ENCODE measurements around the gene MYLK2.
A peak's percentile ranks its signal among the peaks of the same experiment; 100 is the strongest.
"Not testable (repeated sequence)": the region's sequence is repeated elsewhere in the genome, so short reads cannot be mapped to it uniquely, and the experiment has no call there.

MYLK2 gene

GRCh38 chr20:31816221-31816620 is 2.9 kb upstream of the MYLK2 start:
- DNase-seq, result no peak

- no peak for DNase-seq
Measured at GRCh38 chr20:31817461-31817860, 1.7 kb upstream of the MYLK2 start.

- DNase-seq, result no peak
Measured at GRCh38 chr20:31818376-31818908, 714 bp upstream of the MYLK2 start.

GRCh38 chr20:31820228-31820627 is 1.1 kb downstream of the MYLK2 start:
- no peak for DNase-seq

- DNase-seq, result no peak
Measured at GRCh38 chr20:31821427-31821826, 2.3 kb downstream of the MYLK2 start.

GRCh38 chr20:31822421-31823330 is 3.5 kb downstream of the MYLK2 start:
- peak; percentile 72 for DNase-seq

GRCh38 chr20:31823360-31824124 is 4.4 kb downstream of the MYLK2 start:
- DNase-seq, result no peak

GRCh38 chr20:31824125-31824485 is 4.9 kb downstream of the MYLK2 start:
- DNase-seq, result no peak

- no peak for DNase-seq
Measured at GRCh38 chr20:31824554-31825313, 5.6 kb downstream of the MYLK2 start.

GRCh38 chr20:31826074-31826473 is 6.9 kb downstream of the MYLK2 start:
- DNase-seq, result no peak

- no peak for DNase-seq
Measured at GRCh38 chr20:31827059-31827458, 7.9 kb downstream of the MYLK2 start.

- DNase-seq, result not testable (repeated sequence)
Measured at GRCh38 chr20:31828016-31828415, 8.9 kb downstream of the MYLK2 start.

- no peak for DNase-seq
Measured at GRCh38 chr20:31829731-31830130, 10.6 kb downstream of the MYLK2 start.

GRCh38 chr20:31830406-31830981 is 11.3 kb downstream of the MYLK2 start:
- DNase-seq, result no peak

GRCh38 chr20:31831211-31831610 is 12.1 kb downstream of the MYLK2 start:
- DNase-seq, result no peak

GRCh38 chr20:31831771-31832306 is 12.7 kb downstream of the MYLK2 start:
- no peak for DNase-seq

GRCh38 chr20:31833130-31833930 is 14.2 kb downstream of the MYLK2 start:
- peak; percentile 50 for DNase-seq

GRCh38 chr20:31833931-31834521 is 14.9 kb downstream of the MYLK2 start:
- DNase-seq, result no peak

- DNase-seq, result no peak
Measured at GRCh38 chr20:31835554-31835953, 16.4 kb downstream of the MYLK2 start.

GRCh38 chr20:31835977-31836852 is 17.1 kb downstream of the MYLK2 start:
- DNase-seq, result peak; percentile 36

All from CD4-positive, alpha-beta T cell treated with Interleukin-21 for 1 hour (primary cell).